C4-2B (cell line): ENCODE measurements around the gene LRCH1.

Source experiments
- CTCF ChIP-seq: fragments of 450-650 bp; conservative IDR thresholded peaks from 2 replicates; pipeline ENCODE4 v1.5.1; 2017; ENCODE audit warnings: mild to moderate bottlenecking
- ZFX ChIP-seq: fragments of 450-650 bp; IDR thresholded peaks from 2 replicates; pipeline ENCODE4 v1.6.1; 2017

- TF ChIP-seq CTCF (no peak), ZFX (no peak)
Measured at GRCh38 chr13:46761866-46762265, 208.9 kb downstream of the LRCH1 start.
